Activated CD8-positive, alpha-beta memory T cell treated with anti-CD3 and anti-CD28 coated beads, Interleukin-2, amount 50 U/mL, for 24 hours (primary cell): Measurements from ENCODE around the gene ZNF888.
"Not testable (repeated sequence)": the region's sequence is repeated elsewhere in the genome, so short reads cannot be mapped to it uniquely, and the experiment has no call there.

Source experiments
- DNase-seq: peaks from one replicate; pipeline ENCODE4 v3.0.0-alpha.2; 2020; ENCODE audit errors: extremely low read depth

The ZNF888 gene

GRCh38 chr19:52922841-52923777 is at the start of gene ZNF888:
Gene ZNF888 (minus strand): TSS chr19:52923428. CDS start chr19:52917873, 5,555 bp downstream.
- peak; percentile 49 for DNase-seq

DNA sequence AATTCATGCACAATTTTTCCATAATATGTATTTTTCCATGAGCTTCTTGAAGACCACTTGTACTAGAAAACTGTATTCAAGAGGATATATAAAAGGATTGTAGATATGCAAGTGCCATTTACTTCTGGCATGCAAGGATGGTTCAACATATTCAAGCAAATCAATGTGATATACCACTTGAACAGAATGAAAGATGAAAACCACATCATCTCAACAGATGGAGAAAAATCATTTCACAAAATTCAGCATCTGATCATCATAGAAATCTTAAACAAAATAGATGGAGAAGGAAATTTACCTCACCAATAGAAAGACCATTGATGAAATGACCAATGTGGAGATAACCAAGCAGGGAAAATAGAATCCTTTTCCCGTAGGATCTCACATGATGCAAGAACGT is 44.5 kb upstream of the ZNF888 start:
- no peak for DNase-seq

DNA sequence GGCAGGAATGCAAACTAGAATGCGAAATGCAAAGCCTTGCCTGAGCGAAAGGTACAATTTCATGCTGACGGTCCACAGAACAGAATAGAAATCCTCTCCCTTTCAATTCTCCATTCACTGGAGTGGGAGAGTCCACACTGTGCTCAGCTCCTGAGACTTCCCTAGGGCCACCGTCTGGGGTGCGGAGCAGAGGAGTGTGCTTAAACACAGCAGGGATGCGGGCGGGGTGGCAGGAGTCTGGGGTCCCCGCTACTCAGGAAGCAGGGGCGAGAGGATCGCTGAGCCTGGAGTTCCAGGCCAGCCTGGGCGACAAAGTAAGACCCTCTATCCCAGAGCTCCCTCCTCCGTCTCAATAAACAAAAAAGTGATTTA is 40.0 kb upstream of the ZNF888 start:
- DNase-seq: no peak

- DNase-seq: peak; percentile 98
Observed at GRCh38 chr19:52962394-52963246, 39.4 kb upstream of the ZNF888 start, which contains the start of gene ZNF816. Gene ZNF816 (minus strand): TSS chr19:52962881. CDS start chr19:52956089, 6,792 bp downstream.

- DNase-seq: no peak
Observed at GRCh38 chr19:52961981-52962380, 38.8 kb upstream of the ZNF888 start.

- DNase-seq: no peak
Observed at GRCh38 chr19:52959613-52960295, 36.5 kb upstream of the ZNF888 start.

DNA sequence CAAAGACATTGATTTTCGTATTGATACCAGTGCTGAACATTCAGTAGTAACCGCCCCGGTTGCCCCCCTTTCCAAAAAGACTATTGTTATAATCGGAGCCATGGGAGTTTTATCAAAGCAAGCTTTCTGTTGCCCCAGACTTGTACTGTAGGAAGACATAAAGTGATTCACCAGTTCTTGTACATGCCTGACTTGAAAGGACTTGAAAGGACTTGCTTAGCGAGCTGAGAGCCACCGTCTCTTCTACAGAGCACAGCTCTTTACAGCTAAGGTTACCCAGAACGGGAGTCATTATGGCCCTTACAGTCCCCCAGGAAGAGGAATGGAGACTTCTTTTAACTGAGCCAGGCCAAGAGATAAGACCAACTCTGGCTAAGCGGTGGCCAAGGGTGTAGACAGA is 34.4 kb upstream of the ZNF888 start:
- no peak for DNase-seq

- DNase-seq: no peak
Observed at GRCh38 chr19:52956917-52957316, 33.7 kb upstream of the ZNF888 start.

- DNase-seq: no peak
Observed at GRCh38 chr19:52949422-52949821, 26.2 kb upstream of the ZNF888 start.

DNA sequence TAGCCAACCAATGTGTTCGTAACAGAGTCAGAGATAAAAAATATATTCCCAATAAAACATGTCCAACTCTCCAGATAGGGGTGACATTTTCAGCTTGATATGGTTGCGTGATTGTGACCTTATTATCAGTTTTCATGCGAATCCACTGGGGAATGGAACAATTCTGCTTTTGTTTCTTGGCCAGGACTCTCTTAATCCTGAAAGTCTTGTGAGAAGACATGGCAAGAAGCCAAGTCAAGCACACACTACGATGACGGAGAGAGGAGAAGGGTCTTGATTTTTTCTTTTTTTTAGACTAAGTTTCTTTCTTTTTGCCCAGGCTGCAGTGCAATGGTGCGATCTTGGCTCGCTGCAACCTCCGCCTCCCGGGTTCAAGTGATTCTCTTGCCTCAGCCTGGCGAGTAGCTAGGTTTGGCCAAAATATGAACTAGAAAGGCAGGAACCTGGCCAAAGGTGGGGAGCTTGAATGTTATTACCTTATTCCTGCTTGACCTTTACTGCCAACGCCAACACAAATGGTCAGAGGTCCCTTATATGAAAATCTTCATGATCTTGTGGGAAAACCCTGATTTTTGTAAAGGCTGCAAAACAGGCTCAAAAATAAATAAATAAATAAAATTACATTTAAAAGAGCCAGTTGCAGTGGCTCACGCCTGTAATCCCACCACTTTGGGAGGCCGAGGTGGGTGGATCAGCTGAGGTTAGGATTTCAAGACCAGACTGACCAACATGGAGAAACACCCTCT is 25.0 kb upstream of the ZNF888 start:
- DNase-seq: no peak

- DNase-seq: no peak
Observed at GRCh38 chr19:52946322-52947310, 23.4 kb upstream of the ZNF888 start.

- DNase-seq: no peak
Observed at GRCh38 chr19:52945652-52946321, 22.6 kb upstream of the ZNF888 start.

DNA sequence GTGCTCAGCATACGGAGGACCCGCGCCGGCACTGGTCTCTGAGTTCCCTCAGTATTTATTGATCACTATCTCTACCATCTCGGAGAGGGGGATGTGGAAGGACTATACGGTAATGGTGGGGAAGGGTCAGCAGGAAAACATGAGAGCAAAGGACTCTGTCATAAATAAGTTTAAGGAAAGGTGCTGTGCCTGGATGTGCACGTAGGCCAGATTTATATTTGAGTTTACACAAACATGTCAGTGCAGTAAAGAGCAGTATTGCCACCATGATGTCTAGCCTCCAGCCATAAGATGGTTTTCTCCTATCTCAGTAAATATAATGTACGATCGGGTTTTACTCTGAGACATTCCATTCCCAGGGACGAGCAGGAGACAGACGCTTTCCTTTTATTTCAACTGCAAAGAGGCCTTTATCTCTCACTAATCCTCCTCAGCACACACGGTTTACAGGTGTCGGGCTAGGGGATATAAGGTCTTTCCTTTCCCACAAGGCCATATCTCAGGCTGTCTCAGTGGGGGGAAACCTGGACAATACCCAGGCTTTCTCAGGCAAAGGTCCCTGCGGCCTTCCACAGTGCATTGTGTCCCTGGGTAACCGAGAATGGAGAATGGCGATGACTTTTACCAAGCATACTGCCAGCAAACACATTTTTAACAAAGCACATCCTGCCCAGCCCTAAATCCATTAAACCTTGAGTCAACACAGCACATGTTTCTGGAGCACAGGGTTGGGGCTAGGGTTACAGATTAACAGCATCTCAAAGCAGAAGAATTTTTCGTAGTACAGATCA is 21.7 kb upstream of the ZNF888 start:
- not testable (repeated sequence) for DNase-seq

DNA sequence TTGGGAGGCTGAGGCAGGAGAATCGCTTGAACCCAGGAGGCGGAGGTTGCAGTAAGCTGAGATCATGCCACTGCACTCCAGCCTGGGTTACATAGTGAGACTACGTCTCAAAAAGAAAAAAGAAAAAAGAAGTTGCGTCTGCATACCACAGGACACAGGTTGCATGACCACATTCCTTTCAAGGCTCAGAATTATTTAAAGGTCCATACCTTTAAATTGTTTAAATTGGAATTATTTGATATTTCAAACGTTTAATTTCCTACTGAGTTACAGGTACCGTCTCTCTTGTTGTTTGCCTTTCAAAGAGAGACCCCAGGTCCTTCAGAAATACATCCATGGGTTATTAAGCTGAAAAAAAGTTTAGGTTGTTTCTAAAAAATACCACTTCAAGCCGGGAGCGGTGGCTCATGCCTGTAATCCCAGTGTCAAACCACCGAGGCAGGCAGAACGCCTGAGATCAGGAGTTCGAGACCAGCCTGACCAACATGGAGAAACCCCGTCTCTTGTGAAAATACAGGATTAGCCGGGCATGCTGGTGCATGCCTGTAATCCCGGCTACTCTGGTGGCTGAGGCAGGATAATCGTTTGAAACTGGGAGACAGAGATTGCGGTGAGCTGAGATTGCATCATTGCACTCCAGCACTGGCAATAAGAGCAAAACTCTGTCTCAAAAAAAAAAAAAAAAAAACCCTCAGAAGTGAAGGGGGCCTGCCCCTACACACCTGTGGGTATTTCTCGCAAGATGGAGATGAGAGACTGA is 20.8 kb upstream of the ZNF888 start:
- no peak for DNase-seq

GRCh38 chr19:52943134-52943883 is 20.1 kb upstream of the ZNF888 start:
- DNase-seq: no peak

GRCh38 chr19:52942386-52943133 is 19.3 kb upstream of the ZNF888 start:
- DNase-seq: peak; percentile 76
